ENCODE measurements around the gene WFDC2.

DNA sequence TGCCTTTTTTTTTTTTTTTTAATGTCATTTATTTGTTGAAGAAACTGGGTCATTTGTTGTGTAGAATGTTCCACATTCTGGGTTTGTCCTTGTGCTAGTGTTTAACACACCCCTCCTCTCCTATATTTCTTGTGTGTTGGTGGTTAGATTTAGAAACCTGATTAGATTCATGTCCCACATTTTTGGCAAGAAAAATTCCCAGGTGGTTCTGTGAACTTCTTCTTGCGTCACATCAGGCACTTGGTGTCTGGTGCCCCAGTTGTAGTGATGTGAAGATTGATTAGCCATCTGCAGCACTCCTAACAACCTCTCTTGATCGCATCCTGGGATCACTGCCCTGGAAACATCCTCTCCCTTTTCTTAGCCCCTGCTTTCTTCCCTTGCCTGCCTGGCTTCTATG lies 45.9 kb upstream of the WFDC2 start:
- TF ChIP-seq EZH2phosphoT487 (IDR thresholded peaks at IDR 0.05; ENCODE audit: low read depth, severe bottlenecking, unreplicated experiment): no peak
- TF ChIP-seq, protein P1, sequence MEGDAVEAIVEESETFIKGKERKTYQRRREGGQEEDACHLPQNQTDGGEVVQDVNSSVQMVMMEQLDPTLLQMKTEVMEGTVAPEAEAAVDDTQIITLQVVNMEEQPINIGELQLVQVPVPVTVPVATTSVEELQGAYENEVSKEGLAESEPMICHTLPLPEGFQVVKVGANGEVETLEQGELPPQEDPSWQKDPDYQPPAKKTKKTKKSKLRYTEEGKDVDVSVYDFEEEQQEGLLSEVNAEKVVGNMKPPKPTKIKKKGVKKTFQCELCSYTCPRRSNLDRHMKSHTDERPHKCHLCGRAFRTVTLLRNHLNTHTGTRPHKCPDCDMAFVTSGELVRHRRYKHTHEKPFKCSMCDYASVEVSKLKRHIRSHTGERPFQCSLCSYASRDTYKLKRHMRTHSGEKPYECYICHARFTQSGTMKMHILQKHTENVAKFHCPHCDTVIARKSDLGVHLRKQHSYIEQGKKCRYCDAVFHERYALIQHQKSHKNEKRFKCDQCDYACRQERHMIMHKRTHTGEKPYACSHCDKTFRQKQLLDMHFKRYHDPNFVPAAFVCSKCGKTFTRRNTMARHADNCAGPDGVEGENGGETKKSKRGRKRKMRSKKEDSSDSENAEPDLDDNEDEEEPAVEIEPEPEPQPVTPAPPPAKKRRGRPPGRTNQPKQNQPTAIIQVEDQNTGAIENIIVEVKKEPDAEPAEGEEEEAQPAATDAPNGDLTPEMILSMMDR (IDR thresholded peaks at IDR 0.05; ENCODE audit: poor library complexity): no peak

Data from hepatocyte (in vitro differentiated cells).